RWPE2 (cell line): ENCODE measurements around the gene VRK3.

ENCODE experiments used
- ATAC-seq: fragments of 200-7000 bp; cut with Tn5 transposase; 3 replicates; pipeline ENCODE4 v1.9.1; 2021; ENCODE audit warnings: low read depth
- DNase-seq: peaks from one replicate; pipeline ENCODE4 v3.0.0-alpha.2; 2020; ENCODE audit warnings: low spot score
- H3K27ac ChIP-seq: fragments of 450-650 bp; 2 replicates; pipeline ENCODE4 v1.5.1; 2017; ENCODE audit warnings: mild to moderate bottlenecking; ENCODE audit not compliant: poor library complexity, severe bottlenecking
- H3K27me3 ChIP-seq: fragments of 250-450 bp; sonication (Bioruptor Pico); 2 replicates; pipeline ENCODE4 v1.5.1; 2021; ENCODE audit warnings: mild to moderate bottlenecking, moderate library complexity; ENCODE audit not compliant: insufficient read depth, poor library complexity, severe bottlenecking
- H3K36me3 ChIP-seq: fragments of 250-450 bp; sonication (Bioruptor Pico); 2 replicates; pipeline ENCODE4 v1.5.1; 2020; ENCODE audit warnings: low read depth, mild to moderate bottlenecking, moderate library complexity
- H3K4me1 ChIP-seq: fragments of 250-450 bp; sonication (Bioruptor Pico); 2 replicates; pipeline ENCODE4 v1.5.1; 2021; ENCODE audit warnings: mild to moderate bottlenecking, moderate library complexity; ENCODE audit not compliant: insufficient read depth, poor library complexity, severe bottlenecking
- H3K4me3 ChIP-seq: fragments of 250-450 bp; sonication (Bioruptor Pico); 2 replicates; pipeline ENCODE4 v1.5.1; 2021; ENCODE audit warnings: mild to moderate bottlenecking, moderate library complexity; ENCODE audit not compliant: severe bottlenecking
- H3K9me3 ChIP-seq: fragments of 250-450 bp; sonication (Bioruptor Pico); 2 replicates; pipeline ENCODE4 v1.5.1; 2021; ENCODE audit warnings: mild to moderate bottlenecking, moderate library complexity; ENCODE audit not compliant: severe bottlenecking
- TF ChIP-seq, protein P1 (sequence below): fragments of 450-650 bp; IDR thresholded peaks from one replicate; pipeline ENCODE4 v1.5.1; 2017; ENCODE audit warnings: mild to moderate bottlenecking, moderate library complexity; ENCODE audit not compliant: poor library complexity, severe bottlenecking

VRK3 gene

DNA sequence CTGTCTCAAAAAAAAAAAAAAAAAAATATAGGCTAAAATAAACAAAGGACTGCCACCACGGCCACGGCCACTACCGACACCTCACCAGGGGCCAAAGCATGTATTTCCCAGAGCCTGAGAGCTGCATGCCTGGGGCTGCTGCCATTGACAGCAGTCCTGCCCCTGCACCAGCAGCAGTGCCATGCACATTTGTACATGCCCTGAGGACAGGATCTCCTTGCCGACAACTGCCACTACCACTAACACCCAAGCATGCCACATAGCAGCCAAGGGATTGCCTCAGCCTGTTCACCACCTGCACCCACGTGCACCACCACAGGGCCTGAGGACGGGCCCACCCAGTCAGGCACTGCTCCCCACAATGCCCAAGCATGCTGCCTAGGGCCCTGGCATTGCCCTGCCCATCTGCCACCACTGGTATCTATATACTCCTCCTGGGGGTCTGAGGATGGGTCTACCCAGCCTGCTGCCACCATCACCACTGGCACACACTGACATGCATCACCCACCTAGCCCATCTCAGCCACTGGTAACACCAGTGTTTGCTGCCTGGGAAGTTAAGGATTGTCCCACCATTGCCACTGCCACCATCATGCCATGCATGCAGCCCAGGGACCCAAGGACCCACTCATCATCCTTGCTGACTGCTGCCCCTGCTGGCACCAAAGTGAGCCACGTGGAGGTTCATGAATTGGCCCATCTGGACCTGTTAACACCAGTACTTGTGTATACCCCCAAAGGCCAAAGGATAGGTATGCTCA, 85.3 kb downstream of the VRK3 start:
- Histone ChIP-seq H3K4me3 (no peak overlapping the region), H3K4me1 (no peaks in the 10 kb centered on the region), H3K27ac (no peak overlapping the region), H3K27me3 (no peaks in the 10 kb centered on the region), H3K36me3 (no peaks in the 10 kb centered on the region), H3K9me3 (no peaks in the 10 kb centered on the region)
- ATAC-seq (no peak), DNase-seq (no peak)
- TF ChIP-seq, protein P1, sequence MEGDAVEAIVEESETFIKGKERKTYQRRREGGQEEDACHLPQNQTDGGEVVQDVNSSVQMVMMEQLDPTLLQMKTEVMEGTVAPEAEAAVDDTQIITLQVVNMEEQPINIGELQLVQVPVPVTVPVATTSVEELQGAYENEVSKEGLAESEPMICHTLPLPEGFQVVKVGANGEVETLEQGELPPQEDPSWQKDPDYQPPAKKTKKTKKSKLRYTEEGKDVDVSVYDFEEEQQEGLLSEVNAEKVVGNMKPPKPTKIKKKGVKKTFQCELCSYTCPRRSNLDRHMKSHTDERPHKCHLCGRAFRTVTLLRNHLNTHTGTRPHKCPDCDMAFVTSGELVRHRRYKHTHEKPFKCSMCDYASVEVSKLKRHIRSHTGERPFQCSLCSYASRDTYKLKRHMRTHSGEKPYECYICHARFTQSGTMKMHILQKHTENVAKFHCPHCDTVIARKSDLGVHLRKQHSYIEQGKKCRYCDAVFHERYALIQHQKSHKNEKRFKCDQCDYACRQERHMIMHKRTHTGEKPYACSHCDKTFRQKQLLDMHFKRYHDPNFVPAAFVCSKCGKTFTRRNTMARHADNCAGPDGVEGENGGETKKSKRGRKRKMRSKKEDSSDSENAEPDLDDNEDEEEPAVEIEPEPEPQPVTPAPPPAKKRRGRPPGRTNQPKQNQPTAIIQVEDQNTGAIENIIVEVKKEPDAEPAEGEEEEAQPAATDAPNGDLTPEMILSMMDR = no peak

DNA sequence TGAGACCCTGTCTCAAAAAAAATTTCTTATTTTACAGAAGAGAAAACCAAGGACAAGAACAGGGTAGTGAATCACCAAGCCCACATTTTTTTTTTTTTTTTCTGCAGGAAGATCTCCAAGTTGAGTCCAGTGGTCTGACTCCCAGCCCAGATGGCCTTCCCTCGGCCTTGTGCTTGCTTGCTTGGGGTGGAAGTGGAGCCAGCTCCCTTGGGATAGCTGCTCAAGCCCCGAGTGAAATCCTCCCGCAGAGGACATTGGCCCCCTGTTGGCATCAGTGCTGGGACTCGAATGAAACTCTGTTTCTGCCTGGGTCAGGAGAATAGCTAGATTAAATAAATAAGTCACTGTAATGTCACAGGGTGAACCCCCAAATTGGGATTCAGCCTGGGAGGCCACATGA, 86.5 kb downstream of the VRK3 start:
- DNase-seq (no peak), ATAC-seq (no peak)
- Histone ChIP-seq H3K36me3 (no peaks in the 10 kb centered on the region), H3K4me1 (no peaks in the 10 kb centered on the region), H3K9me3 (no peaks in the 10 kb centered on the region), H3K27ac (no peak overlapping the region), H3K27me3 (no peaks in the 10 kb centered on the region), H3K4me3 (no peak overlapping the region)
- TF ChIP-seq, protein P1 = no peak

DNA sequence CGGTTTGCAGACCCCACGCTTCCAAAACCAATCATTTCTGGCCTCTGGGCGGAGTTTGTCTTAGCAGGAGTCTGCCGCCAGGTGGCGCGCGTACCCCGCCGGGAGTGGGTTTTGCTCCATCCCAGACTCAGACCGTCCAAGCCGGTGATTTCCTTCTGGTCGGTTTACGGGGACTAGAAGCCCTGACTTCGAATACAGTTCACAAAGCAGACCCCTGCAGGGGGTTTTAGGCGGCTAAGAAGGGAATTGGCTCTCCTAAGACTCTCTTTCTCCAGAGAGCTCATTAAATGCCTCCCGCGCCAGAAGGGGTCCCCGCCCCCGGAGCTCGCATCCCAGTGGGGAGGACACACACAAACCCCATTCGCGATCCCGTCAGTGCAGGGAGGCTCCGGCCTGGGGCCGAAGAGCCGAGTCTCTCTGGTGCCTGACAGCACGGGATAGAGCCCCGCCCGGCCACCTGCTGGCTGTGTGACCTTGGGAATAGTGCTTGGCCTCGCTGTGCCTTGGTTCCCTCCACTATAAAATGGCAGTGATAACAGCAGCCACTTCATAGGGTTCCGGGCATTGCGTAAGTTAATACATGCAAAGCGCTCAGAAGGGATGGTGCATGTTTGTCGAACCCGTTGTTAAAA, 87.3 kb downstream of the VRK3 start:
- no peak for DNase-seq
- Histone ChIP-seq H3K27me3 (no peaks in the 10 kb centered on the region), H3K27ac (no peak overlapping the region), H3K4me1 (no peaks in the 10 kb centered on the region), H3K9me3 (no peaks in the 10 kb centered on the region), H3K4me3 (peak overlapping the region; percentile 12), H3K36me3 (no peaks in the 10 kb centered on the region)
- ATAC-seq = peak; percentile 84
- TF ChIP-seq, protein P1 = peak; percentile 96

DNA sequence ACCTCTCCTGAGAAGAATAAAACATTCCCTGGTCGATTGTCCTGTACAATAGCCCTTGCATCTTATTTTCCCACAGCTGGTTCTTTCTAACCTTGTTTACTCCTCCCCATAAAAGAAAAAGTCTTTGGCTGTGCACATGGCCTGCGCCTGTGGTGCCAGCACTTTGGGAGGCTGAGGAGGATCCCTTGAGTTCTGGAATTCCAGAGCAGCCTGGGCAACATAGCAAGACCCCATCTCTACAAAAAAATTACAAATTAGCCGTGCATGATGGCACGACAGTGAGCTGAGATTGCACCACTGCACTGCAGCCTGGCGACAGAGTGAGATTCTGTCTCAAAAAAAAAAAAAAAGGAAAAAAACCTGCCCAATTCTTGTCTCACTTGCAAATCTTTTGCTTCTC, 88.6 kb downstream of the VRK3 start:
- no peaks in the 10 kb centered on the region for H3K9me3 ChIP-seq
- H3K27me3 ChIP-seq = no peaks in the 10 kb centered on the region
- H3K4me3 ChIP-seq = no peak overlapping the region
- H3K27ac ChIP-seq = no peak overlapping the region
- DNase-seq (no peak), ATAC-seq (no peak)
- no peaks in the 10 kb centered on the region; the same call in none of the 2 replicates for H3K36me3 ChIP-seq
- peaks cover 5% of the 10 kb centered on the region for H3K4me1 ChIP-seq
- TF ChIP-seq, protein P1 = no peak

DNA sequence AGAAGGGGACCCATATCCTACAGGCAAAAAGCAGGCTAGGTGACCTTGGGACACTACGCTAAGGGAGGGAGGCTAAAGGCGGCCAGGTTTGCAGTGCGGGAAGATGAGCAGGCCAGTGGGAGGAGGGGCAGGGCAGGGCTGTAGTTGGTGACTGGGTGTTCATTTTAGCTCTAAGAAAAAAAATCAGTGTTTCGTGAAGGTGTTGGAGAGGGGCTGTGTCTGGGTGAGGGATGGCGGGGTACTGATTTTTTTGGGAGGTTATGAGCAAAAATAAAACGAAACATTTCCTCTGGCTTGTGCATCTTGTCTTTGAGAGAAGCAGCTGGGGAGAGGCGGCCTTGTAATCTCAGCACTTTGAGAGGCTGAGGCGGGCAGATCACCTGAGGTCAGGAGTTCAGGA, 91.5 kb downstream of the VRK3 start:
- Histone ChIP-seq H3K36me3 (peaks cover 8% of the 10 kb centered on the region), H3K4me1 (peaks cover 5% of the 10 kb centered on the region), H3K4me3 (no peak overlapping the region), H3K27me3 (no peaks in the 10 kb centered on the region), H3K9me3 (no peaks in the 10 kb centered on the region), H3K27ac (no peak overlapping the region)
- DNase-seq = no peak
- no peak for ATAC-seq
- TF ChIP-seq, protein P1 = no peak
